ENCODE measurements around the gene CFAP77.

DNA sequence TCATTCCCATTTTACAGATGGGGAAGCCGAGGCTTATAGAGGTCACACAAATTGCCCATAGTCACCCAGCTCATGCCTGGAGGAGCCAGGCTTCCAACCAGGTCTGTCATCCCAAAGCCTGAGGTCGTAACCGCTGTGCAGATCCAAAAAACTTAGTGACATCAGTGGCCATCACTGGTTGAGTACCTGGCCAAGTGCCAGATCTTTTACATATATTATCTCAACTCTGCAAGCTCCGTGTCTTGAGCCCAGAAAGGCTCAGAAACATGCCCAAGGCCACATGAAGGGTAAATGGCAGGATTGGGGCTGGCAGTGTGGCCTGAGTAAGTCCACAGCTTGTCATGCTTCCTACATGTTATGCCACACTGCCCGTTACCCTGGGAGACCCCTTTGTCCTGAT is 13.5 kb downstream of the CFAP77 start:
- TF ChIP-seq, protein P1, sequence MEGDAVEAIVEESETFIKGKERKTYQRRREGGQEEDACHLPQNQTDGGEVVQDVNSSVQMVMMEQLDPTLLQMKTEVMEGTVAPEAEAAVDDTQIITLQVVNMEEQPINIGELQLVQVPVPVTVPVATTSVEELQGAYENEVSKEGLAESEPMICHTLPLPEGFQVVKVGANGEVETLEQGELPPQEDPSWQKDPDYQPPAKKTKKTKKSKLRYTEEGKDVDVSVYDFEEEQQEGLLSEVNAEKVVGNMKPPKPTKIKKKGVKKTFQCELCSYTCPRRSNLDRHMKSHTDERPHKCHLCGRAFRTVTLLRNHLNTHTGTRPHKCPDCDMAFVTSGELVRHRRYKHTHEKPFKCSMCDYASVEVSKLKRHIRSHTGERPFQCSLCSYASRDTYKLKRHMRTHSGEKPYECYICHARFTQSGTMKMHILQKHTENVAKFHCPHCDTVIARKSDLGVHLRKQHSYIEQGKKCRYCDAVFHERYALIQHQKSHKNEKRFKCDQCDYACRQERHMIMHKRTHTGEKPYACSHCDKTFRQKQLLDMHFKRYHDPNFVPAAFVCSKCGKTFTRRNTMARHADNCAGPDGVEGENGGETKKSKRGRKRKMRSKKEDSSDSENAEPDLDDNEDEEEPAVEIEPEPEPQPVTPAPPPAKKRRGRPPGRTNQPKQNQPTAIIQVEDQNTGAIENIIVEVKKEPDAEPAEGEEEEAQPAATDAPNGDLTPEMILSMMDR (conservative IDR thresholded peaks at IDR 0.05 in 1 of 2, IDR thresholded peaks at IDR 0.05 in 1 of 2; ENCODE audit: extremely low read depth in 1 of 2, insufficient read depth in 1 of 2, low read depth in 1 of 2, low read length in 2 of 2), result no peak
- no peak for TF ChIP-seq EZH2 (IDR thresholded peaks at IDR 0.05; ENCODE audit: borderline replicate concordance, low read length)
